ENCODE results near the gene GSDME.

The GSDME gene

GRCh38 chr7:24718977-24719491, 38.2 kb downstream of the GSDME start:
- DNase-seq: no peak

- DNase-seq: no peak
Measured at GRCh38 chr7:24718431-24718831, 38.8 kb downstream of the GSDME start.

- DNase-seq: no peak
Measured at GRCh38 chr7:24717694-24718320, 39.5 kb downstream of the GSDME start.

GRCh38 chr7:24717247-24717622, 40.0 kb downstream of the GSDME start:
- DNase-seq: no peak

GRCh38 chr7:24716480-24717246, 40.6 kb downstream of the GSDME start:
- DNase-seq: no peak

- no peak for DNase-seq
Measured at GRCh38 chr7:24715661-24716479, 41.4 kb downstream of the GSDME start.

- no peak for DNase-seq
Measured at GRCh38 chr7:24715171-24715570, 42.1 kb downstream of the GSDME start.

- no peak for DNase-seq
Measured at GRCh38 chr7:24714676-24715010, 42.6 kb downstream of the GSDME start.

GRCh38 chr7:24713850-24714675, 43.2 kb downstream of the GSDME start:
- DNase-seq: no peak

GRCh38 chr7:24713039-24713793, 44.0 kb downstream of the GSDME start:
- no peak for DNase-seq

GRCh38 chr7:24709585-24710360, 47.5 kb downstream of the GSDME start:
- no peak for DNase-seq

GRCh38 chr7:24709051-24709450, 48.2 kb downstream of the GSDME start:
- DNase-seq: no peak

GRCh38 chr7:24707988-24708615, 49.2 kb downstream of the GSDME start:
- no peak for DNase-seq

- DNase-seq: no peak
Measured at GRCh38 chr7:24706211-24707170, 50.8 kb downstream of the GSDME start.

GRCh38 chr7:24705461-24705954, 51.8 kb downstream of the GSDME start:
- no peak for DNase-seq

GRCh38 chr7:24704311-24704710, 53.0 kb downstream of the GSDME start:
- no peak for DNase-seq

GRCh38 chr7:24703296-24703695, 54.0 kb downstream of the GSDME start:
- no peak for DNase-seq

- no peak for DNase-seq
Measured at GRCh38 chr7:24702755-24703154, 54.5 kb downstream of the GSDME start.
